Pericardium fibroblast (primary cell): ENCODE results near the gene ETV3L. TPM values are rescaled to one million over a fixed set of nuclear protein-coding genes. Genes with fewer than 3 reads are reported as not detected.

Source experiments
- total RNA-seq: library from RNA; depleted of rRNA; stranded (reverse); fragments of >200 nt; gene quantifications from 2 replicates; pipeline ENCODE4 v1.2.3, GENCODE V29; 2015

The ETV3L gene
- total RNA-seq: not detected in 2 replicates

DNA sequence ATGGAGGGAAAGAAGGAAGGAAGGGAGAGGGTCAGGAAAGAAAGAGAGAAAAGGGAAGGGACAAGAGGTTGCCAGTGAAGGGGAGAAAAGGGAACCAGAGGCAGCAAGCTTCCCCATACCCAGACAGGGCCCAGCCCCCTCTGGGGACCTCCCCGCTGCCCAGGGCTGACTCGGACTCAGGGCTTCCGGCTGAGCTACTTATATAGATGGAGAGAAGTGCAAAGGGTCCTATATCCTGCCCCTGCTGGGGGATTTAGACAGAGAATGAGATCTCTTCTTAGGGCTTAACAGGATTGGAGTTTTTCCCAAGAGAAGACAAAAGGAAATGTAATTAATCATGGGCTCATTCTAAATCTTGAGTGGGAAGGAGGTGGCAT is at the start of gene ETV3L:
Gene ETV3L (minus strand): TSS at position 176 of the 377 bp plus-strand sequence. CDS start 285 bp downstream, outside the sequence.

DNA sequence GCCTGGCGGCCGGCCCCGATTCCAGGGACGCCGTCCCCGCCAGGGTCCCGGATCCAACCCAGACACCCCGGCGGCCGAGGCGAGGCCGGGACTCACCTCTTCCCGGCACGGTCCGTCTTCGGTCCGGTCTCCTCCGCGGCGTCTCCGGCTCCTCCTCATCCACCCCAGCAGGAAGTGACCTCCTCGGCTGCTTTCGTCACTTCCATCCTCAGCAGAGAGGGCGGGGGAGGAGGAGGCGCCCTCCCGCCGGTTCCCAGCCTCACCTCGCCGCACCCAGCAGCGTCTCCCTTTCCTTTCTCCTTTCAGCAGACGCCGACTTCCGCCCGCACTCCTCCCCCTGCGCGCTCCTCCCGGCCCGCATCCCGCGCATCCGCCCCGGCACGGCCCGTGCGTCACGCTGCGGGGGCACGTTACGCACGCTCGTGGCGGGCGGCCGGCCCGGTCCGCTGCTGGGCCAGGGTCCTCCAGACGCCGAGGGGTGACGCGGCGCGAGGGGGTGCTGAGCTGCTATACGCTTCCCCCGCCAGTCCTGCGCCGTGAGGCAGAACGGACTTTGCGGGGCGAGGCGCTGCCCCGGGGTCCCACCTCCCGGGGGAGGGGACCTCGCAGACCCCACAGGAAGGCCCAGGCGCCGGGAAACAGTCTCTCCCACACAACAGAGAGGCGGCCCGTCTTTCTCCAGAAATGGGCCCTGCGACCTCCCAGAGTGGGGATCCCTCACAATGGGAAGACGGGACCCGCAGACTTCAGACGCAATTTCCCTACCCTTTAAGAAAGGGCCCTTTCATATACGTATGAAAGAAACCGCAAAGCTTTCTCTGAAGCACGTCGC is 38.8 kb upstream of the ETV3L start, which contains the start of gene ETV3:
Gene ETV3 (minus strand): TSS at position 176 of the 832 bp plus-strand sequence. CDS start 2,043 bp downstream, outside the sequence.

DNA sequence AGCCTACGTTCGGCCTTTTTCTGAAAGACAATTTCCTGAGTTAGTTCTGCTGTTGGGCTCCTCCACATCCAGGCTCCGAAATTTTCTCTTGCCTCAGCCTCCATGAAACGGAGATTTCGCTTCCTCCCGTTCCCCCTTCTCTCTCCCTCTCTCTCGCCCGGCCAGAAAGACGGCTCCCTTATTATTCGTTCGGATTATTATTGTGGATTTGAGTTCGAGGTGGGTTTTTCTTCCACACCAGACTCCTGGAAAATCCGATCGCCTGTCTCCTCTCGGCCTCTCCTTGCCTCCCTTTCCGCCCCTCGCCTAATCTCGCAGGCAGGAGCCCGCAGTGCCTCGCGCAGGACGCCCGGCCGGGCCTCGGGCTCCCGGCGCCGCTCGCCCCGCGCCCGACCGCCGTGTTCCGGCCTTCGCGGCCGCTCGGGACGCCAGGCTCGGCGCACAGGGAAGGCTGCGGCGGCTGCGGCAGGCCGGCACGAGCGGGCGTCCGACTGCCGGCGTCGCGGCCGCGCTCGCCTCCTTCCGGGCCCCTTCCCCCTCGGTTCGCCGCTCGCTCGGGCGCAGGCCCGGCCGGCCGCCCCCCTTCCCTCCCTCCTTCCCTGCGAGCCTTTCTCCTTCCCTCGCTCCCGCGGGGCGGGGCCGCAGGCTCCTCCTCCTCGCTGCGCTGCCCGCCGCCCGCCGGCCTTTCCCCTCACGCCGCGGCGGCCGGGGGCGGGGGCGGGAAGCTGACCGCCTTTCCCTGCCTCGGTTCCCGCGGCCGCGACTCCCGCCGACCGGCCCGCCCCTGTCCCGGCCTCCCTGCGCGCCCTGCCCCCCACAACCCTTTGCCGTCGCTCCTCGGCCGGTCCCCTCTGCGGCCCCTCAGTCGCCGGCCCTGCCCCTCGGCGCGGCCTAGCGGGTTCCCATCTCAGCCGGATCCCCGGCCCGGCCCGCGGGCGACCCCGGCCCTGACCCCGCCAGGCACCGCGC is 54.1 kb downstream of the ETV3L start, which contains the start of gene ARHGEF11:
Gene ARHGEF11 (minus strand): TSS at position 493 of the 969 bp plus-strand sequence. CDS start 1,412 bp downstream, outside the sequence.

Other genes with a start within 250 kb of the ETV3L start
- gene INSRR, start 240.7 kb downstream of the ETV3L start, total RNA-seq: not detected in 2 replicates
- not detected in 2 replicates for gene NTRK1, start 238.9 kb downstream of the ETV3L start, total RNA-seq
- 20.1 and 23.8 TPM in 2 replicates for gene PEAR1, start 206.1 kb downstream of the ETV3L start, total RNA-seq
- gene LRRC71, start 179.2 kb downstream of the ETV3L start, total RNA-seq: not detected in 2 replicates
- 20.2 and 24.9 TPM in 2 replicates for gene ARHGEF11, start 54.1 kb downstream of the ETV3L start, total RNA-seq
- gene ETV3, start 38.6 kb upstream of the ETV3L start, total RNA-seq: 8.2 and 9.2 TPM in 2 replicates